ENCODE results near the gene TDRD3.
"Not testable (repeated sequence)": the region's sequence is repeated elsewhere in the genome, so short reads cannot be mapped to it uniquely, and the experiment has no call there.

The TDRD3 gene

DNA sequence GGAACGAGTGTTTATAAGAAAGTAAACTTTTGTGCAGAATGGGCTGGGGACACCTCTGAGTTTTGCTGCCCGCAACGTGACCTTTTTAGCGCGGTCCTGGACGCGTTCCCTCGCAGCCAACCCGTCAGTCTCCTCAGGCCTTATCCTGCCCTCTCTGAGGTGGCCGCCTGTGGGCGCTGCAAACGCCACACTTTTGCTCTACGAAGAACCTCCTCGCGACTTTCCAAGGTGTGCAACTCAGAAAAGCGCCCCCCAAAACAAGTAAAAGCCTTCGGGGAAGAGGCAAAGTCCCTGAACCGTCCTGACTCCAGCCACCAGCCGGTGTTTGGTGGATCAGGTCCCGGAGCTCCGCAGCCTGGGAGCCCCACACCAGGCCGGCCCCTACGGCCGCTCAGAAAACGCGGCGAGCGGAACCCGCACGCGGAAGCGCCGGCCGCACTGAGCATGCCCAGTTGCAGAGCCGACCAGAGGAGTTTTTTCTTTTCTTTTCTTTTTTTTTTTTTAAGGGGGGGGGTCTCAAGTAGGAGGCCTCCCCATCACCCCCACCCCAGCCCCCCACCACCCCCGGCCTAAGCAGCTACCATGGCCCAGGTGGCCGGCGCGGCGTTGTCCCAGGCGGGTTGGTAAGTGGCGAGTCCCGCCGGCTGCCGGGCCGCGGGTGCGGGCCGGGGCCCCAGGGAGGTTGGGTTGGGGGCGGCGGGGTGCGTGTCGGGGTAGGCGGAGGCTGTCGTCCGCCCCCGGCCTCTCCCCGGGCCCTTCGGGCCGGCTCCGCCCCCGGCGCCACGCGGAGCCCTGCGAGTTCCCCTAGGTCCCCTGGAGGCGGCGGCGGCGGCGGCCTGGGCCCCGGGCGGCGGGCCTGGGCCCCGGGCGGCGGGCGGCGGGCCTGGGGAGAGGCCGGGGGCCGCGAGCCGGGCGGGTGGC lies at the start of gene TDRD3:
TDRD3 (plus strand) TSS at position 438 of the 921 bp plus-strand sequence; CDS start at position 583, 145 bp downstream.
- DNase-seq, result peak; percentile 51

DNA sequence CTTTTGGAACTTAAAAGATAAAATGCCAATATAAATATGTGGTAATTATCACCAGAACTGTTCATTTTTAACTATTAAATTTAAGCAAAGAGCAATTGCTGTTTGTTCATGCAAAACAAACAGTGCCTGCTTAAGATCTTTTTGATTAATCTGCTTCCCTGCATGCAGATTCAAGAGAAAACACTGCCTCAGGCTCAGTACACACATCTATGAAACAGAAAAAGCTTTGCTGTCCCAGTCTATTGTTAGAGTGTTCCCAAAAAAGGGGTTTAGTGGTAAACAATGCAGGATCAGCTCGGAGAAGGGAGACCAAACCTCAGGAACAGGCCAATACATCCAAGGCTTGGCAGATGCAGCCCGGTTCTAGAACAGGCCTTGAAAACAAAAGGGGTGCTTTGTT lies 49.3 kb upstream of the TDRD3 start:
- DNase-seq, result no peak

GRCh38 chr13:60348097-60348496 lies 48.9 kb upstream of the TDRD3 start:
- no peak for DNase-seq

DNA sequence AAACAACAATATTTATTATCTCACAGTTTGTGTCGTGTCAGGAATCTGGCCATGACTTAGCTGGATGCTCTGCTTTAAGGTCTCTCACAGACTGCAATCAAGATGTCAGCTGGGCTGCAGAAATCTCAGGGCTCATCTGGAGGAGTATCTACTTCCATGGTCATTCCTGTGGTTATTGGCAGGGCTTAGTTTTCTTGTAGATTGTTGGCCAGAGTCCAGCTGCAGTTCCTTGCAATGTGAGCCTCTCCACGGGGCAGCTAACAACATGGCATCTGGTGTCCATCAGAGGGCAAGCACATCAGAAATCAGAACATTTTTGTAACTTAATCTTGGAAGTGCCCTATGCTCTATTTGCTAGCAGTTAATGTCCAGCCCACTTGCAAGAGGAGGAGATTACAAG lies 45.7 kb upstream of the TDRD3 start:
- DNase-seq, result peak; percentile 5

DNA sequence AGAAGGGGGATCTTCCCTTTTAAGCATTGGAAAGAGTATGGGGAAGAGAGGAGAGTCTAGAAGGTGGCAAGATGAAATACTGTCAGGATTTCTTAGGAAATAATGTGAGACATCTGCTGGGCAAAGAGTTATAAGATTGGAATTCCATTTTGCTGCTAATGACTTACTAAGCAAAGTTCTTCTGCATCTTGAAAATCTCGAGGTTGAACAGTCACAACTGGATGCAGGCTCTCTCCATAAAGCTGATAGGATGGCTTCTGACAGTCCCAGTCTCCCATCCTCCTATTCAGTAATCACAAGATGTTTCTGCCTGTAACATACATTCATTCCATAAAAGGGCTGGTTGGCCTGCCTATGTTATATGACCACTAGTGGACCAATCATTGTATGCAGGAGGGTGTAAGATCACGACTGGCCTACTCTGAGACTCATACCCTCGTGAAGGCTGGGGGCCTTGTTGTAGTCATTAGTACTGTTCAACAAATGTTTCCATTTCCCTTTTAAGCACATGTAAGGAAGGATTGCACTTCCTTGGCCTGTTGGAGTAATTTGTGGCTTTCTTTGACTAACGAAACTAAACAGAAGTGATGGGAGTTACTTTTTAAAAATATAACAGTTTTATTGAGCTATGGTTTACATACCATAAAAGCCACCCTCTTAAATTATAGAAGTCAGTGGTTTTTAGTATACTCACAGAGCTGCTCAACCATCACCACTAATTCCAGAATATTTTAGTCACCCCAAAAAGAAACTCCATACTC lies 45.0 kb upstream of the TDRD3 start:
- no peak for DNase-seq

DNA sequence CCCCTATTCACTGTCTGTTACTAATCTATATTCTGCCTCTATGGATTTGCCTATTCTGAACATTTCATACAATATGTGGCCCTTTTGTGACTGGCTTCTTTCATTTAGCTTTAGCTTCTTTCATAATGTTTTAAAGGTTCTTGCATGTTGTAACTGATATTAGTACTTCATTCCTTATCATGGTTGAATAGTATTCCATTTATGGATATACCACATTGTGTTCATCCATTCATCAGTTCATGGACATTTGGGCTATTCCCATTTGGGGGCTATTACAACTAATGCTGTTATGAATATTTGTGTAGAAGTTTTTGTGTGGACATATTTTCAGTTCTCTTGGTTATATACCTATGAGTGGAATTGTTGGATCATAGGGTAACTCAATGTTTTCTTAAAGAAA lies 44.4 kb upstream of the TDRD3 start:
- no peak for DNase-seq

- DNase-seq, result no peak
These were observed 42.0 kb upstream of the TDRD3 start for GRCh38 chr13:60355056-60355455.

DNA sequence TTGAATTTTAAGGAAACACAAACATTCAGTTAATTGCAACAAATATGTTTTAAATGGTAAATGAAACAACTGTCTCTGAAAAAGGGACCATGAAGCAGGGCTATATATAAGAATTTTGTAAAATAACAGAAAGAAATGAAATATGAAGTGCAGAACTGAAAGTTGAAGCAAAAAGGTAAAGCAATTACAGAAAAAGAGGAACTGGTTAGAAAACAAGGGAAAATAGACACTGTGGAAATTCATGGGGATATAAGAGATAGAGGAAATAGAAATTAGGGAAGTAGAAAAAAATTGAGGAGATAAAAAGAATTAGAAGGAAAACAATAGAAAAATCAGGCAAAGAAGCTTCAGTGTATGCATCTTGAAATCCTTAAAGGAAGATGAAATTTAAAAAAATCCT lies 40.0 kb upstream of the TDRD3 start:
- DNase-seq, result no peak

DNA sequence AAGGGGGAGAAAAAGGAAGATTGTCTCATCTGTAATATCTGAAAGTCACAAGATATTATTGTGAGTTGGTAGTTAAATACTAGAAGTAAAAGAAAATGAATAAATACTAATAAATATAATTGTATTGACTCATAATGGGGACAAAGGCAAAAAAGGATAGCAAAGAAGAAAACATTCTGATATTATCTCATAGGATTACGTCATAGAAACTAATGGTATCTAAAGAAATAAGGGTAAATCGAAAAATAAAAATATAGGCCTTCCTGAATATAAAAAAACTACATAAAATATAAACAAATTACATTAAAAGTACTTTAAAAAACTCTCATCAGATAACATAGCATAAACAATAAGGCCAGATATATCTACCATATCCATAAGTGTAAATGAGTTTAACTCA lies 38.6 kb upstream of the TDRD3 start:
- no peak for DNase-seq

DNA sequence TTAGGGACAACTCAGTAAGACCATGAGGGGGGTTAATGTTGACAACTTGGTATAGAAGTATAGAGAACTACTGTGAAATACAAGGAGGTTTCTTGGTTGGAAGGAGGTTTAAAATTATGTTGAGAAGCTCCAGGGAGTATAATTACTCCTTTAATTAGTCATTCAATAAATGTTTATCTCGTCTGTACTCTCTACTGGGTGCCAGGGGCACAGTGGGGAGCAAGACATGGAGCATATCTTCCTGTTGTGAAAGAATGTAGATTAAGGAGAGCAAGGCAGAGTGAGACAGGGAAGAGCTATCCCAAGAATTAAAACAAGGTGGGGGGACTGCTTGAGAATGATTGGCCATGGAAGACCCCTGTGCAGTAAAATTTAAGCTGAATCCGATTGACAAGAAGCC lies 33.7 kb upstream of the TDRD3 start:
- no peak for DNase-seq

DNA sequence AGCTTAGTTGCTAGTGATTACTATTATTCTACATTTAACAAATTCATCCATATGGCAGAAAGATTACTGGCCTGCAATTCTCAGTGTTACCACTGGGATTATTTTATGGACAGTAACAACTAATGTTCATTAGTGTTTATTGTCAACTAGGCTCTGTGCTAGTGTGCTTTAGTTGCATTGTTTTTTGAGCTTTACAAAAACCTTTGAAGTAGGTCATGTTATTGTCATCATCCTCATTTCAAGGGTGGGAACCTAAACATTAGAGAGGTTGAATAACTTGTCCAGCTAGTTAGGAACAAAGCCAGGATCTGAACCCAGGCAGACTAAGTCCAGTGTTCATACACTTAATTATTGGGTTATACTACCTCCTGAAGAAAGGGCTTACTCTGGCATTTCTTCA lies 27.8 kb upstream of the TDRD3 start:
- DNase-seq, result no peak

- no peak for DNase-seq
These were observed 26.7 kb upstream of the TDRD3 start for GRCh38 chr13:60370343-60370742.

DNA sequence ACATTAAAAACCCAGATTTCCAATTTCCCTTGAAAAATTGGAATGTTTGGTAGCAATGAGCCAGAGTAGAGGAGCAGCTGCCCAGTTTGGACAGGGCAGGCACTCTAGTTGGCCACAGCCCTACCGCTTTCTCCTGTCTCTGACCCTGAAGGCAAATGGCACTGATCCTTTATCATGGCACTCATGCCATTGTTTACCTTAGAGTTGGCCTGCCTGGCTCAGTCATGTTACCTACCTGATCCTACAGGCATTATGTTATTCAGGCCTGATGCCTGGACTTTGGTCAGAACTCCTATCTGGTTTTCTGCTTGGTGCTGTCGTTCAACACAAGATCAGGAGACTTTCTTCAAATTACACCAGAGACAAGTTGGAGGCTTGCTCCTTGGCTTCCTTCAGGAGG lies 24.9 kb upstream of the TDRD3 start:
- DNase-seq, result no peak

DNA sequence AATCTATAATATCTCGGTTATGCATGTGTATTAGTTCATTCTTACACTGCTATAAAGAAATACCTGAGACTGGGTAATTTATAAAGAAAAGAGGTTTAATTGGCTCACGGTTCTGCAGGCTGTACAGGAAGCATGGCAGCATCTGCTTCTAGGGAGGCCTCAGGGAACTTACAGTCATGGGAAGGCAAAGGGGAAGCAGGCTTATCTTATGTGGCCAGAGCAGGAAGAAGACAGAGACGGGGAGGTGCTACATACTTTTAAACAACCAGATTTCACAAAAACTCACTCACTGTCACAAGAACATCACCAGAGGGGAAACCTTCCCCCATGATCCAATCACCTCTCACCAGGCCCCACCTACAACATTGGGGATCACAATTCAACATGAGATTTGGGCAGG lies 17.7 kb upstream of the TDRD3 start:
- DNase-seq, result not testable (repeated sequence)

DNA sequence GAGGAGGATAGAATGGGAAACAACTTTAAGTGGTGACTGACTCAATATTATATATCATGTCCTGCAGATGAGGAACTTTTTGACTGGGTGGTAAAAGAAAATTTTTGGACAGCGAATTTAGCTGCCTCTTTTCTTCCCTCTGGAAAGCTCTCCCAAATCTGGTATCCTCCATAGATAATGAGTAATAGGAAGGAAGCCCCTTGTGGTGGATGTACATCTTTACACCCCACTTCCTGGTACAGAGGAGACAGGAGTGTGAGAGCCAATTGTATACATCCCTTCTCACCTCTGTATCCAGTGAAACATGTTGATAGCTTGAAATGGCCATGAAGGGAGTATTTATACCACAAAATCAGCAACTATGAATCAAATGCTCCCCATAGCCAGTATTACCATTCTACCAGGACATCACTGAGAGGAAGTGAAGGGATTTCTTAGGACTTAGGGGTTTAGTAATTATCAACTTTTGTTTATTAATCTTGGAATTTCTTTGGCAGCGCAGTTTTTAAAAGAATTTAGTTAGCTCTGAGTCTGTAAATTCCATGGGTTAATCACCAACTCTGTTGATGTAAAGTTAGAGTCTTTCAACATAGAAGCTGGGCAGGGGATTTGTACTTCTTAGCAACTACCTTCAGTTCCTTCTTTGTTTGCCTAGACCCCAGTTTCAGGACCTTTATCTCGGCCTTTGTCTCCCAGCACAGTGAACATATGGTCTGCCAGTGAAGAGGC lies 17.0 kb upstream of the TDRD3 start:
- no peak for DNase-seq

DNA sequence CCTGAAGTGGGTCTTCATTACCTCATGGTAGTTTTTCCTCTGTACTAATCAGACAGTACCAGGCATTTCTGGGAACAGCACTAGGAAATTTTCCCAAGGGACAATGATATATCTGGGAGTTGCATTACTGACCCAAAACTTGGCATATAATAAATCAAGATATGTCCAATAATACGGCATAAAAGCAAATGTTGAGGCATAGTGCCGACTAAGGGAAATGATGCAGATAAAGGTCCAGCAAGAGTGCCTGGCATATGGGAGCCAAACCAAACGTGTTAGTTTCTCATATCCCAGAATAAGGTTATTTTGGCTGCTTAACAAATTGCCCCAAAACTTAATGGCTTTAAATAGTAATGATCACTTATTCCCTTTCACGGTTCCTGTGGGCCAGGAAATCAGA lies 12.1 kb upstream of the TDRD3 start:
- no peak for DNase-seq

- DNase-seq, result no peak
These were observed 10.8 kb upstream of the TDRD3 start for GRCh38 chr13:60386250-60386649.

DNA sequence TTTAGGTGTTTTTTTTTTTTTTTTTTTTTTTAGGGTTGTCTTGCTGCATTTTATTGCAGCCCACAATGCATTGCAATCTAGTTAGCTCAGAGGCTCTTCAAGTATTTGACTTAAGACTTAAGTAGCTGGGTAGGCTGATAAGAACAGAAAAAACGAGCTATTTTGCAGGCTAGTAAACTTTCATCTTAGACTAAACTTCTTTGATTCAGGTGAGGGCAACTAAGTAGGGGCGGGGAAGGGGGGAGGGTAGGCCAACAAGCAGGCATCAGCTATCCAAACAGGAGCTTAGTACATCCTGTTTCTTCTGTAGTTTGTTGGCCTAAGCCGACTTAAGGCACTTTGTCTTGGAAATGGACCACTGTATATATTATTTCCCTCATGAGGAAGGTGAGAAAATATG lies 4.9 kb upstream of the TDRD3 start:
- DNase-seq, result no peak

DNA sequence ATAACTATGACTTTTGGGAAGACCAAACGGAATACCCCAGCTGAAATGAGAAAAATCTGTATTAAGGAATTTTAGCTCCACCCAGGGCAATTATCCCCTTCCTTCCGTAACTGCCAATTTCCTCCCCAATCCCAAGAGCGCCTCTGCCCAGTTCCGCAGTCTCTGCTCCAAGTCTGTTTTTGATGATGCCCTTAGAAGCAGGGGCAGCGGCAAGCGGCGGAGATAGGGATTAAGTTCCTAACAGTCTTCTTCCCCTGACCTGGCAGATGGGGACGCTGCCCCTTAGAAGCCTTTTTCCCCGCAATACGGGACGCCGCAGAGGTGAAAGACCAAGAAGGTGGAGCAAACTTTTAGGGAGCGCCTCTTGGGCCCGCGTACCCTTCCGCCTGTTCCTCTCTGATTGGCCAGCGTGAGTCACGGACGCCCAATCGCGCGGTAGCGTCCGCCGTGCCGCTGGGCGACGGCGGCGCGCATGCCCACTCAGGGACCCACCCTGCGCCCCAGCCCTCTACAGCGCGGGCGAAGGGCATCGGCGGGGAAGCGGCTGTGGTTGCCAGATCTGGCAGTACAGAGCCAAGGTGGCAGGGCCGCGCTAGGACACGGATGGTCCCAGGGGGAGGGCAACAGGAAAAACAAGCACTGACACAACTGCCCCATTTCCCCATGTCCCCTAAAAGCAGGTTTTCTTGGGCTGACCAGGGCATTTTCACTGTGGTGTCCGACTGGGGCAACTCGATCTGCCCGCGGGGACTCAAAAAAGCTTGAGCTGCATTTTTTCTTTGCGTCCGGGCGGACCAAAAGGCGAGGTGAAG lies 843 bp upstream of the TDRD3 start:
- peak; percentile 87 for DNase-seq

DNA sequence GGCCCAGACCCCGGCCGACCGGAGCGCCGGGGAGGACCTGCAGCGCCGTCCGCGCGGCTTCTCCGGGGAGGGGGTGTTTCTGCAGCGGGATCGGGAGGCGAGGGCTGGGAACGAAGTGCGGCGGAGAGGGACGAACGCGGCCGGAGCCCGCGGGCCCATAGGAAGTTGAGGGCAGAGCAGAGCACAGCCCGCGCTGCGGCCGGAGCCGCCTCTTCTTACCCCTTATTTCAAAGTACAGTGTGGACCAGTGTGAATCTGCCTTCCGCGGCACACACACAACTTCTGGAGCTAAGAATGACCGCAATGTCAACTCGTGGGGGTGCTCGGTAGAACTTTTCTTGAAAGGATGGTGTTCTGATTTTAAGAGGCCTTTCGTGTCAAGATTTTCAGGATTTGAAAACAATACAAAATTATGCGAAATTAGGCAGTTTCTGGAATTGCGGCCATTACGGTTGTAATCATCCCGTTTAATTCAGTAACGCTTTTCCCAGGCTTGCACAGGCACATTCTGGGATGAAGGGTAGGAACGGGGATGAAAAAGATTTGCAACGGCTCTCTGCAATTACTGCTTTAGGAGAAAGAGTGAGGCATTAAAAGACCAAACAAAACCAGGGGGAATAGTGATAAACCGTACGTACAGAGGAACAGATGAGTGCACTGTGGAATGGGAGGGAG lies 821 bp downstream of the TDRD3 start:
- DNase-seq, result peak; percentile 17

GRCh38 chr13:60398379-60398891 lies 1.4 kb downstream of the TDRD3 start:
- no peak for DNase-seq

Data from DMS79 treated with DMSO at 0.1 percent for 48 hours (cell line).